Measurements from ENCODE around the gene DCAF7. TPM values are rescaled to one million over a fixed set of nuclear protein-coding genes. Genes with fewer than 3 reads are reported as not detected.

The DCAF7 gene
- total and polyA plus RNA-seq, 4 donors, result 41.9 to 122 (median 80.2) TPM

- no peaks in the 10 kb centered on the region for H3K9me3 ChIP-seq (ENCODE audit: control insufficient read depth, insufficient read depth, low read length)
- 65% methylated on average over 2 of the region's 7 CpGs for WGBS (ENCODE audit: insufficient coverage)
- H3K27me3 ChIP-seq (ENCODE audit: control insufficient read depth, insufficient read depth, low read length), result no peaks in the 10 kb centered on the region
- peaks cover 15% of the 10 kb centered on the region for H3K4me1 ChIP-seq (ENCODE audit: control insufficient read depth, insufficient read depth, low read length)
- H3K36me3 ChIP-seq (ENCODE audit: control insufficient read depth, insufficient read depth, low read length), result peaks cover 2% of the 10 kb centered on the region
- H3K27ac ChIP-seq (ENCODE audit: low read depth, low read length), result no peak overlapping the region
- H3K4me3 ChIP-seq (ENCODE audit: low read depth, low read length), result no peak overlapping the region
- no peak for DNase-seq (ENCODE audit: low read depth in 4 of 6, low spot score in 6 of 6)
Observed at GRCh38 chr17:63555500-63556156, 5.4 kb downstream of the DCAF7 start.

GRCh38 chr17:63557416-63557815 lies 7.1 kb downstream of the DCAF7 start:
- no peaks in the 10 kb centered on the region for H3K36me3 ChIP-seq (ENCODE audit: control insufficient read depth, insufficient read depth, low read length)
- WGBS (ENCODE audit: insufficient coverage), result 100% methylated on average over 1 of the region's 2 CpGs
- DNase-seq (ENCODE audit: low read depth in 4 of 6, low spot score in 6 of 6), result no peak

GRCh38 chr17:63558441-63558840 lies 8.2 kb downstream of the DCAF7 start:
- no peaks in the 10 kb centered on the region for H3K36me3 ChIP-seq (ENCODE audit: control insufficient read depth, insufficient read depth, low read length)
- no peak for DNase-seq (ENCODE audit: low read depth in 4 of 6, low spot score in 6 of 6)
- H3K27ac ChIP-seq (ENCODE audit: low read depth, low read length), result no peak overlapping the region
- peaks cover 10% of the 10 kb centered on the region for H3K4me1 ChIP-seq (ENCODE audit: control insufficient read depth, insufficient read depth, low read length)
- no peaks in the 10 kb centered on the region for H3K9me3 ChIP-seq (ENCODE audit: control insufficient read depth, insufficient read depth, low read length)
- no CpG with 5 or more reads among the region's 3 CpGs for WGBS (ENCODE audit: insufficient coverage)
- H3K27me3 ChIP-seq (ENCODE audit: control insufficient read depth, insufficient read depth, low read length), result no peaks in the 10 kb centered on the region
- no peak overlapping the region for H3K4me3 ChIP-seq (ENCODE audit: low read depth, low read length)

More at GRCh38 chr17:63557416-63557815, 7.1 kb downstream of the DCAF7 start:
- Histone ChIP-seq H3K4me3 (ENCODE audit: low read depth, low read length) (no peak overlapping the region), H3K27ac (ENCODE audit: low read depth, low read length) (no peak overlapping the region), H3K4me1 (ENCODE audit: control insufficient read depth, insufficient read depth, low read length) (peaks cover 10% of the 10 kb centered on the region), H3K27me3 (ENCODE audit: control insufficient read depth, insufficient read depth, low read length) (no peaks in the 10 kb centered on the region), H3K9me3 (ENCODE audit: control insufficient read depth, insufficient read depth, low read length) (no peaks in the 10 kb centered on the region)

DNA sequence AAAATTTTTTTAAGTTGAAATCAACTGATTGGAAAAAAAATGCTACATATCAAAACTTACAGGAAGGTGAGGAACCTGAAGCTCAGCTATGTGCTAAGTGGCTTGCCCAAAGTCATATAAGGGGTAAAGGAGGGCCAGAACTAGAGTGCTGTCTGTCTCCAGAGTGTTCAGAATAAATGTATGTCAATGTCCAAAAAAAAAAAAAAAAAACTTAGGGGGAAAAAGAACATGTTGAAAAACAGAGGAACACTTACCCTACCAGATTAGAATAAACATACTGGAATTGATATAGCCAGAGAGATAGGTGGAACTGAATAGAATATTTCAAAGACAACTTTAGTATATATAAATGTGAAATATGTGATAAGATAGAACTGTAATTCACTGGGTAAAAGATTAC lies 11.5 kb downstream of the DCAF7 start:
- H3K27ac ChIP-seq (ENCODE audit: low read depth, low read length), result no peak overlapping the region
- H3K9me3 ChIP-seq (ENCODE audit: control insufficient read depth, insufficient read depth, low read length), result no peaks in the 10 kb centered on the region
- no peak overlapping the region for H3K4me3 ChIP-seq (ENCODE audit: low read depth, low read length)
- no peaks in the 10 kb centered on the region for H3K27me3 ChIP-seq (ENCODE audit: control insufficient read depth, insufficient read depth, low read length)
- no peak for DNase-seq (ENCODE audit: low read depth in 4 of 6, low spot score in 6 of 6)
- H3K36me3 ChIP-seq (ENCODE audit: control insufficient read depth, insufficient read depth, low read length), result no peaks in the 10 kb centered on the region
- H3K4me1 ChIP-seq (ENCODE audit: control insufficient read depth, insufficient read depth, low read length), result no peaks in the 10 kb centered on the region

GRCh38 chr17:63563339-63563738 lies 13.1 kb downstream of the DCAF7 start:
- H3K36me3 ChIP-seq (ENCODE audit: control insufficient read depth, insufficient read depth, low read length), result no peaks in the 10 kb centered on the region
- H3K27me3 ChIP-seq (ENCODE audit: control insufficient read depth, insufficient read depth, low read length), result no peaks in the 10 kb centered on the region
- H3K4me1 ChIP-seq (ENCODE audit: control insufficient read depth, insufficient read depth, low read length), result no peaks in the 10 kb centered on the region
- WGBS (ENCODE audit: insufficient coverage), result no CpG with 5 or more reads among the region's 2 CpGs
- no peak for DNase-seq (ENCODE audit: low read depth in 4 of 6, low spot score in 6 of 6)
- H3K9me3 ChIP-seq (ENCODE audit: control insufficient read depth, insufficient read depth, low read length), result no peaks in the 10 kb centered on the region
- H3K27ac ChIP-seq (ENCODE audit: low read depth, low read length), result no peak overlapping the region
- no peak overlapping the region for H3K4me3 ChIP-seq (ENCODE audit: low read depth, low read length)

DNA sequence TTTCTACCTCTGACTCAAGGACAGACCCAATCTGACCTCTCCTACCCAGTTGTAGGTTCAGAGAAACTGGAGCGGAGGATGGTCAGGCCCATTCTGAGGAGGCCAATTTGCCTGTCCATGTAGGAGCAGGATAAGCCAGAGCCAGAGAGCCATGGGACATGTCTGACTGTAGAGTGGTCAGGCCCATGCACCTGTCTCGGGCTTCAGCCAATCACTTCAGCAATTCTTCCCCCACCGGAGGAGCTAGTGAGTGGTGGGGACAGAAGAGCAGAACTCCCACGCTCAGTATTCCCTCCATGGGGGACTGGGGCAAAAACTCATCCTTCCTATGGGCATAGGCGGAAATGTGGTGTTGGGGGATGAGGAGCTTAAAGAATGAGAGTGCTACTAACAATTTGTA lies 14.3 kb downstream of the DCAF7 start:
- Histone ChIP-seq H3K4me3 (ENCODE audit: low read depth, low read length) (no peak overlapping the region), H3K9me3 (ENCODE audit: control insufficient read depth, insufficient read depth, low read length) (no peaks in the 10 kb centered on the region), H3K27ac (ENCODE audit: low read depth, low read length) (no peak overlapping the region), H3K36me3 (ENCODE audit: control insufficient read depth, insufficient read depth, low read length) (peaks cover under 1% of the 10 kb centered on the region), H3K4me1 (ENCODE audit: control insufficient read depth, insufficient read depth, low read length) (no peaks in the 10 kb centered on the region), H3K27me3 (ENCODE audit: control insufficient read depth, insufficient read depth, low read length) (no peaks in the 10 kb centered on the region)
- DNase-seq (ENCODE audit: low read depth in 4 of 6, low spot score in 6 of 6), result no peak
- WGBS (ENCODE audit: insufficient coverage), result 100% methylated on average over 1 of the region's 5 CpGs

GRCh38 chr17:63567229-63567628 lies 17.0 kb downstream of the DCAF7 start:
- H3K27me3 ChIP-seq (ENCODE audit: control insufficient read depth, insufficient read depth, low read length), result no peaks in the 10 kb centered on the region
- no peak for DNase-seq (ENCODE audit: low read depth in 4 of 6, low spot score in 6 of 6)
- H3K4me1 ChIP-seq (ENCODE audit: control insufficient read depth, insufficient read depth, low read length), result no peaks in the 10 kb centered on the region
- WGBS (ENCODE audit: insufficient coverage), result no CpG with 5 or more reads among the region's 1 CpG
- H3K27ac ChIP-seq (ENCODE audit: low read depth, low read length), result no peak overlapping the region
- no peaks in the 10 kb centered on the region for H3K9me3 ChIP-seq (ENCODE audit: control insufficient read depth, insufficient read depth, low read length)
- peaks cover 3% of the 10 kb centered on the region for H3K36me3 ChIP-seq (ENCODE audit: control insufficient read depth, insufficient read depth, low read length)
- H3K4me3 ChIP-seq (ENCODE audit: low read depth, low read length), result no peak overlapping the region

DNA sequence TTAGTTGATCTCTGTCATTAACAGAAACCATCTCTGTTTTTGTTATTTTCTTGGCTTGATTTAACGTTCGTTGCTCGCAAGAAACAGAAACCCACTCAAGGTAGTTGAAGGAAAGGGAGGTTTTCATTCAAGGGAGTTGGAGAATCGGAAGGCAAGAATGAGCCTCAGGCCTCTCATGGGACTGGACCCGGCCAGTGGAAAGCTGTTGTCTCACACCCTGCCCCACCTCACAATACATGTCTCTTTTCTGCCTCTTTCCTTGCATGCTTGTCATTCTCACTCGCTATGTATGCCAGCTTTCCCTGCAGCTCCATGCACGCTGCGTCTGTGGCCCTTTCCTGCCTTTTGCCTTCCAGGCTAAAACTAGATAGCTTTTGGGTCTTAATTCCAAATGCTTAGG lies 18.3 kb downstream of the DCAF7 start:
- no peak overlapping the region for H3K4me3 ChIP-seq (ENCODE audit: low read depth, low read length)
- H3K27me3 ChIP-seq (ENCODE audit: control insufficient read depth, insufficient read depth, low read length), result no peaks in the 10 kb centered on the region
- DNase-seq (ENCODE audit: low read depth in 4 of 6, low spot score in 6 of 6), result no peak
- no peaks in the 10 kb centered on the region for H3K9me3 ChIP-seq (ENCODE audit: control insufficient read depth, insufficient read depth, low read length)
- no peak overlapping the region for H3K27ac ChIP-seq (ENCODE audit: low read depth, low read length)
- H3K36me3 ChIP-seq (ENCODE audit: control insufficient read depth, insufficient read depth, low read length), result peaks cover 3% of the 10 kb centered on the region
- 82% methylated on average over 4 of the region's 8 CpGs for whole genome bisulfite sequencing (ENCODE audit: insufficient coverage)
- no peaks in the 10 kb centered on the region for H3K4me1 ChIP-seq (ENCODE audit: control insufficient read depth, insufficient read depth, low read length)

DNA sequence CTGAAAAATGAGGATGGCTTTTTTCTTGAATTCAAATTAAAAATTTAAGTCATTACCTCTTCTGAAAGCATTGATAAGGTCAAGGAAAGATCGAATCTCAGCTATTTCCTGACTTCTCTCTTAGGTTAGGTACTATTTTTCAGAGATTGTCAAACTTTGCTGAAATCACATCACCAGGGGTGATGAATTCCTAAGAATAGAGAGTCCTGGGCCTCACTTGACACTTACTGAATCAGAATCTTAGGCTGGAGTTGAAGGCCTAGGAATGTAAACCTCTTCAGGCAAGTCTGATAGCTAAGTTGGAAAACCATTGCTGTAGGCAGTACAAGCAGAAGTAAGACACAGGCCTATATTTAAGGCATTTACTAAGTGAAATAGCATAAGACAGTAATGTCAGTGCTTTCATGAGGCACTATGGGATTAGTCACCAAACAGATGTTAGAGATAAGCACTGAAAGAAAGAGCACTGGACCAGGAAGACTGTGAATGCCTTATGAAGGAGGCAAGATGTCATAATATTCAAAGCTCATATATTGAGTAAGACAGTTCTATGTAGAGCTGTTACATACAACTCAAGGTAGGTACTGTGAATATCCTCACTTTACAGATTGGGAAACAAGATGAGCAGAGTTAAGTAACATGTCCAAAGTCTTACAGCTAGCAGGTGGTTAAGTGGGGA lies 21.5 kb downstream of the DCAF7 start:
- no peak overlapping the region for H3K4me3 ChIP-seq (ENCODE audit: low read depth, low read length)
- no peaks in the 10 kb centered on the region for H3K9me3 ChIP-seq (ENCODE audit: control insufficient read depth, insufficient read depth, low read length)
- H3K36me3 ChIP-seq (ENCODE audit: control insufficient read depth, insufficient read depth, low read length), result peaks cover 3% of the 10 kb centered on the region
- WGBS (ENCODE audit: insufficient coverage), result no CpG with 5 or more reads among the region's 1 CpG
- H3K27ac ChIP-seq (ENCODE audit: low read depth, low read length), result no peak overlapping the region
- no peak for DNase-seq (ENCODE audit: low read depth in 4 of 6, low spot score in 6 of 6)
- H3K4me1 ChIP-seq (ENCODE audit: control insufficient read depth, insufficient read depth, low read length), result no peaks in the 10 kb centered on the region
- no peaks in the 10 kb centered on the region for H3K27me3 ChIP-seq (ENCODE audit: control insufficient read depth, insufficient read depth, low read length)

GRCh38 chr17:63573634-63574033 lies 23.4 kb downstream of the DCAF7 start:
- 91% methylated on average over 4 of the region's 5 CpGs for WGBS (ENCODE audit: insufficient coverage)
- Histone ChIP-seq H3K9me3 (ENCODE audit: control insufficient read depth, insufficient read depth, low read length) (no peaks in the 10 kb centered on the region), H3K27me3 (ENCODE audit: control insufficient read depth, insufficient read depth, low read length) (no peaks in the 10 kb centered on the region), H3K4me3 (ENCODE audit: low read depth, low read length) (no peak overlapping the region), H3K4me1 (ENCODE audit: control insufficient read depth, insufficient read depth, low read length) (peaks cover under 1% of the 10 kb centered on the region), H3K27ac (ENCODE audit: low read depth, low read length) (no peak overlapping the region), H3K36me3 (ENCODE audit: control insufficient read depth, insufficient read depth, low read length) (peaks cover 3% of the 10 kb centered on the region)
- no peak for DNase-seq (ENCODE audit: low read depth in 4 of 6, low spot score in 6 of 6)

Measured in spinal cord (tissue), 10 donors.